Upper lobe of left lung (tissue), 6 donors: ENCODE measurements around the gene RSRC1. TPM values are rescaled to one million over a fixed set of nuclear protein-coding genes. Genes with fewer than 3 reads are reported as not detected.
A peak's percentile ranks its signal among the peaks of the same experiment; 100 is the strongest.

Experiments used
- ATAC-seq, 2 donors: fragments of 200-7000 bp; cut with Tn5 transposase; one replicate each; pipeline ENCODE4 v1.9.1; 2022; ENCODE audit warnings: mild to moderate bottlenecking in 2 of 2, moderate library complexity in 2 of 2; ENCODE audit not compliant: low FRiP score in 2 of 2
- DNase-seq, 2 donors: peaks; one replicate each; pipeline ENCODE4 v3.0.0-alpha.2; 2019 to 2020
- H3K27ac ChIP-seq, 4 donors: fragments of 200-600 bp; sonication (generic); one replicate each; pipeline ENCODE4 v1.5.1; 2016 to 2019
- H3K27me3 ChIP-seq, 4 donors: fragments of 200-600 bp; sonication (generic); one replicate each; pipeline ENCODE4 v1.5.1; 2017 to 2019
- H3K36me3 ChIP-seq, 4 donors: fragments of 200-600 bp; sonication (generic); one replicate each; pipeline ENCODE4 v1.5.1; 2016 to 2019
- H3K4me1 ChIP-seq, 4 donors: fragments of 200-600 bp; sonication (generic); one replicate each; pipeline ENCODE4 v1.5.1; 2018 to 2019
- H3K4me3 ChIP-seq, 4 donors: fragments of 200-600 bp; sonication (generic); one replicate each; pipeline ENCODE4 v1.5.1; 2017 to 2019; ENCODE audit warnings: mild to moderate bottlenecking in 2 of 4, moderate library complexity in 1 of 4
- H3K9me3 ChIP-seq, 4 donors: fragments of 200-600 bp; sonication (generic); one replicate each; pipeline ENCODE4 v1.5.1; 2018 to 2019
- CTCF ChIP-seq, 6 experiments: fragments of 450-650 bp in 4 of 6; fragments of 200-600 bp in 2 of 6; sonication (generic) in 2 of 6; IDR thresholded peaks; one replicate each; pipeline ENCODE4 v1.5.1; 2016 to 2019; ENCODE audit warnings: antibody characterized with exemption in 6 of 6
- EP300 ChIP-seq, 4 donors: sonication (generic); formaldehyde crosslinking; IDR thresholded peaks; one replicate each; pipeline ENCODE4 v1.5.1; 2017; ENCODE audit warnings: antibody characterized with exemption in 4 of 4, control low read depth in 2 of 4
- POLR2A ChIP-seq, 4 donors: fragments of 450-650 bp; IDR thresholded peaks; one replicate each; pipeline ENCODE4 v1.5.1; 2016 to 2017; ENCODE audit warnings: antibody characterized with exemption in 4 of 4, mild to moderate bottlenecking in 2 of 4
- POLR2AphosphoS5 ChIP-seq, 2 donors: sonication (generic); formaldehyde crosslinking; IDR thresholded peaks; one replicate each; pipeline ENCODE4 v1.5.1; 2017; ENCODE audit warnings: antibody characterized with exemption in 2 of 2
- WGBS, 2 donors: methylation state at CpG; one replicate each; pipeline ENCODE4 v1.1.5; 2017 to 2018; 5-methylcytosine and 5-hydroxymethylcytosine counted together
- total RNA-seq, 6 donors: library from RNA; depleted of rRNA in 4 of 6; stranded (reverse); fragments of >200 nt in 4 of 6; gene quantifications; one replicate each; pipeline versions ENCODE4 v1.1.0 to v1.2.1, GENCODE V29; 2016 to 2021
- donor health status: DM: no; HTN: no; CAD: no; lungs with moderate emphysema.
- donor health status: DM: no; HTN: yes; CAD: no; lungs with severe emphysema.

RSRC1 gene
- total RNA-seq, 6 donors from 2014 or later = 21.4 to 87.0 (median 24.5) TPM

- Histone ChIP-seq H3K4me1 (peaks cover 3 to 11% (median 6%) of the 10 kb centered on the region in 4 donors), H3K36me3 (no peaks in the 10 kb centered on the region), H3K27me3 (peaks cover 0 to 37% (median 11%) of the 10 kb centered on the region in 4 donors), H3K4me3 (no peak overlapping the region), H3K27ac (no peak overlapping the region), H3K9me3 (no peaks in the 10 kb centered on the region)
- TF ChIP-seq POLR2AphosphoS5 (IDR thresholded peaks at IDR 0.05) (no peak), EP300 (IDR thresholded peaks at IDR 0.05) (no peak), CTCF (IDR thresholded peaks at IDR 0.05) (no peak), POLR2A (IDR thresholded peaks at IDR 0.05) (no peak)
- no peak for DNase-seq
- peak in 1 of 2 donors; percentile 26 for ATAC-seq
- WGBS, 2 donors = 23 to 28% methylated on average over 5 of the region's 5 CpGs
Observed at GRCh38 chr3:158091531-158091930, 18.4 kb upstream of the RSRC1 start.

DNA sequence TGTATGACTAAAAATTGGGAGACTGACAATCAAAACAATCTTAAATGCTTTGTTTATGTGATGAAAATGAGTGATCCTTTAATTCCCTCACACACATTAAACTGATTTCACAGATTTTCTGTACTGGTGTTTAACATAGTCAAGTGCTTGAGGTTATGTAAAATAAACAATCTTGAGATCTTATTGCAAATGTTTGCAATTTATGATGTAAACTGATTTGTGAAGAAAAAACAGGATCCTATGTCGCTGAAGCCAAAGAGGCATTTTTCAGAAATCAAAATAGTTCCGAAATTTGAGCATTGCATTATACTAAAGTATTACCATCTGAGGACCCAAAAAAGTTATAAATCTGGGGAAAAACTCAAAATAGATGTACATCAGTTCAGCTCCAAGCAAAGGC lies 16.4 kb upstream of the RSRC1 start:
- ATAC-seq (no peak), DNase-seq (no peak)
- 75 to 78% methylated on average over 2 of the region's 2 CpGs for WGBS, 2 donors
- TF ChIP-seq POLR2AphosphoS5 (IDR thresholded peaks at IDR 0.05) (no peak), POLR2A (IDR thresholded peaks at IDR 0.05) (no peak), EP300 (IDR thresholded peaks at IDR 0.05) (no peak), CTCF (IDR thresholded peaks at IDR 0.05) (no peak)
- Histone ChIP-seq H3K36me3 (no peaks in the 10 kb centered on the region), H3K27ac (no peak overlapping the region), H3K4me3 (no peak overlapping the region), H3K4me1 (peaks cover 13 to 23% (median 17%) of the 10 kb centered on the region in 4 donors), H3K9me3 (no peaks in the 10 kb centered on the region), H3K27me3 (peaks cover 2 to 53% (median 19%) of the 10 kb centered on the region in 4 donors)

GRCh38 chr3:158094235-158095110 lies 15.4 kb upstream of the RSRC1 start:
- H3K9me3 ChIP-seq = no peaks in the 10 kb centered on the region
- WGBS, 2 donors = 20 to 21% methylated on average over 22 to 35 of the region's 66 CpGs
- peak in 1 of 2 donors; percentile 78 for DNase-seq
- ATAC-seq = peak in 1 of 2 donors; percentile 30
- peaks cover 2 to 62% (median 24%) of the 10 kb centered on the region in 4 donors for H3K27me3 ChIP-seq
- H3K4me1 ChIP-seq = peaks cover 13 to 24% (median 18%) of the 10 kb centered on the region in 4 donors
- H3K27ac ChIP-seq = no peak overlapping the region
- H3K36me3 ChIP-seq = no peaks in the 10 kb centered on the region
- TF ChIP-seq POLR2A (IDR thresholded peaks at IDR 0.05) (no peak), EP300 (IDR thresholded peaks at IDR 0.05) (no peak), POLR2AphosphoS5 (IDR thresholded peaks at IDR 0.05) (no peak), CTCF (IDR thresholded peaks at IDR 0.05) (no peak)
- H3K4me3 ChIP-seq = no peak overlapping the region

DNA sequence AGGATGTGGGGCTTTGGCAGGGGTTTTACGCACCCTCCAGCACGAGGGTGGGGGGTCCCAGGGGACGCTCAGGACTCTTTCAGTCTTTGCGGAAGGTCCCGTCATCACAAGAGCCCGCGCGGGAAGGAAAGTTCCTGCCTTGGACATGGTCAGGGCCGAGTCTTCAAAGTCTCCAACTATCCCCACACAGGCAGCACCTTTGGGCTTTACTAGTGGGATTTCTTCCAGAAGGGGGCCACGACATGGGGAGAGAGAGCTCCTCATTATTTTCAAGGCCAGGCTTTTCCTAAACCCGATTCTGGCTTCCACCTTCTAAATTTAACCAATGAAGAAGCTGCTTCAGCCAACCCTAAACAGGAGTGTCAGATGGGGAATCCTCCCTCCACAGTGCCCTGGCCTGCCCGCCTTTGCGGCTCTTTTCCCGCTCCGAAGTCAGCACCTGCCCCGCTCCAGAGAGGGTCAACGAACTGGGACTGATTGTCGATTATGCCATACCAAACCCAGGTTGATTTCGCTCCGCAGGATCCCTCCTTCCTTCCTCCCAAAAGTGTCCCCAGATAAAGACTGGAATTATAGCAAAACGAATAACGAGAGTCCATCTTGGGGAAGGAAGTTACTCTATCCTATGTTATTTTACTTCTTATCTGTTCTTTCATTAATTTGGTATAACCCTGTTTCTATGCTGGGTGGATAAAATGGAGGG lies 14.6 kb upstream of the RSRC1 start:
- Histone ChIP-seq H3K4me1 (peaks cover 13 to 24% (median 18%) of the 10 kb centered on the region in 4 donors), H3K36me3 (no peaks in the 10 kb centered on the region), H3K27ac (no peak overlapping the region), H3K4me3 (no peak overlapping the region), H3K9me3 (no peaks in the 10 kb centered on the region), H3K27me3 (peaks cover 2 to 62% (median 26%) of the 10 kb centered on the region in 4 donors)
- 9 to 14% methylated on average over 20 to 21 of the region's 22 CpGs for WGBS, 2 donors
- DNase-seq = no peak
- TF ChIP-seq EP300 (IDR thresholded peaks at IDR 0.05) = no peak
- no peak for TF ChIP-seq POLR2A (IDR thresholded peaks at IDR 0.05)
- TF ChIP-seq POLR2AphosphoS5 (IDR thresholded peaks at IDR 0.05) = no peak
- no peak for TF ChIP-seq CTCF (IDR thresholded peaks at IDR 0.05)
- peak in 1 of 2 donors; percentile 18 for ATAC-seq
